ENCODE data around the gene REXO2.

DNA sequence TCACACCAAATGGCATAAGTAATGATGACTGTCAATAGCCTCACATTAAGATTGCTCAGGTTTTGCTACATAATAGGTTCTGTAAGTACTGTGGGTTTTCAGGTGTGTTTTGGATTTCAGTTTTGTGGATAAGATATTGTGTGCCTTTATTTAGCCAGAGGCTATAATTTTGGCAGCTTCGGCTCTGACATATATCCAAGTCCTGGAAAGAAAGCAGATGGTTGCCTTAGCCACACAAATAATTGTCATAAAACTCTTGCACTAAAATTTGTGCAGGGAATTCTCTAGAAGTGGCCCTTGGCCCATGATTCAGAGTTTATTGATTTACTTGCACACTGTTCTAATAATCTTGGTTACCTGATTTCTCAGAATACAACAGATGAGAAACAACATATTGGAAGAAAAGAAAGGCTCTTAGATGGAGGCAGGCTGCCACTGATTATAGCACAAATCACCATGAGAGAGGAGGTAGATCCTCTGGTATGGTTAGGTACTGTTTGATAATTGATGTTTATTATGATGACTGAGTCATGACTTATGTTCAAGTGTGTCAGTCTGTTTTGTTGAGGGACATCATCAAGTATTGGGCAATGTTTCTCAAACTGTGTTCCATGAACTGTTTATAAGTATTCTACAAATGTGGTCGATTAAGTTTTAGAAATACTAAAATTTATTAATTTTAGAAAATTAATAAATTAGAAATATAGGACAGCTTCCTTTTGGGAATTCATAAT is 9.6 kb downstream of the REXO2 start:
- TF ChIP-seq ZNF232 (CRISPR knock-in tag; IDR thresholded peaks at IDR 0.05; ENCODE audit: borderline replicate concordance), result no peak
- TF ChIP-seq CAMTA2 (CRISPR knock-in tag; IDR thresholded peaks at IDR 0.05; ENCODE audit: borderline replicate concordance), result no peak
- TF ChIP-seq, protein P1, sequence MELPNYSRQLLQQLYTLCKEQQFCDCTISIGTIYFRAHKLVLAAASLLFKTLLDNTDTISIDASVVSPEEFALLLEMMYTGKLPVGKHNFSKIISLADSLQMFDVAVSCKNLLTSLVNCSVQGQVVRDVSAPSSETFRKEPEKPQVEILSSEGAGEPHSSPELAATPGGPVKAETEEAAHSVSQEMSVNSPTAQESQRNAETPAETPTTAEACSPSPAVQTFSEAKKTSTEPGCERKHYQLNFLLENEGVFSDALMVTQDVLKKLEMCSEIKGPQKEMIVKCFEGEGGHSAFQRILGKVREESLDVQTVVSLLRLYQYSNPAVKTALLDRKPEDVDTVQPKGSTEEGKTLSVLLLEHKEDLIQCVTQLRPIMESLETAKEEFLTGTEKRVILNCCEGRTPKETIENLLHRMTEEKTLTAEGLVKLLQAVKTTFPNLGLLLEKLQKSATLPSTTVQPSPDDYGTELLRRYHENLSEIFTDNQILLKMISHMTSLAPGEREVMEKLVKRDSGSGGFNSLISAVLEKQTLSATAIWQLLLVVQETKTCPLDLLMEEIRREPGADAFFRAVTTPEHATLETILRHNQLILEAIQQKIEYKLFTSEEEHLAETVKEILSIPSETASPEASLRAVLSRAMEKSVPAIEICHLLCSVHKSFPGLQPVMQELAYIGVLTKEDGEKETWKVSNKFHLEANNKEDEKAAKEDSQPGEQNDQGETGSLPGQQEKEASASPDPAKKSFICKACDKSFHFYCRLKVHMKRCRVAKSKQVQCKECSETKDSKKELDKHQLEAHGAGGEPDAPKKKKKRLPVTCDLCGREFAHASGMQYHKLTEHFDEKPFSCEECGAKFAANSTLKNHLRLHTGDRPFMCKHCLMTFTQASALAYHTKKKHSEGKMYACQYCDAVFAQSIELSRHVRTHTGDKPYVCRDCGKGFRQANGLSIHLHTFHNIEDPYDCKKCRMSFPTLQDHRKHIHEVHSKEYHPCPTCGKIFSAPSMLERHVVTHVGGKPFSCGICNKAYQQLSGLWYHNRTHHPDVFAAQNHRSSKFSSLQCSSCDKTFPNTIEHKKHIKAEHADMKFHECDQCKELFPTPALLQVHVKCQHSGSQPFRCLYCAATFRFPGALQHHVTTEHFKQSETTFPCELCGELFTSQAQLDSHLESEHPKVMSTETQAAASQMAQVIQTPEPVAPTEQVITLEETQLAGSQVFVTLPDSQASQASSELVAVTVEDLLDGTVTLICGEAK (IDR thresholded peaks at IDR 0.05), result no peak
- TF ChIP-seq, protein P1 (CRISPR knock-in tag; IDR thresholded peaks at IDR 0.05), result no peak
- TF ChIP-seq PRMT3 (CRISPR knock-in tag; IDR thresholded peaks at IDR 0.05; ENCODE audit: borderline replicate concordance, low read depth), result no peak
- TF ChIP-seq TGIF2 (CRISPR knock-in tag; IDR thresholded peaks at IDR 0.05), result no peak
- no peak for TF ChIP-seq TAF1 (CRISPR knock-in tag; IDR thresholded peaks at IDR 0.05)
- TF ChIP-seq RBAK (CRISPR knock-in tag; IDR thresholded peaks at IDR 0.05), result no peak
- no peak for TF ChIP-seq CTCF (CRISPR knock-in tag; IDR thresholded peaks at IDR 0.05)
- TF ChIP-seq ZFP37 (CRISPR knock-in tag; IDR thresholded peaks at IDR 0.05; ENCODE audit: borderline replicate concordance), result no peak

All from HepG2 (cell line).